Left ventricle myocardium inferior (tissue), 1 donor: ENCODE results near the gene TMEM86B. TPM values are rescaled to one million over a fixed set of nuclear protein-coding genes. Genes with fewer than 3 reads are reported as not detected.
"Not testable (repeated sequence)": the region's sequence is repeated elsewhere in the genome, so short reads cannot be mapped to it uniquely, and the experiment has no call there.

ENCODE experiments used
- DNase-seq: peaks from one replicate; pipeline ENCODE4 v3.0.0-alpha.2; 2020
- H3K27ac ChIP-seq: fragments of 200-600 bp; replicated peaks from 2 replicates; pipeline ENCODE4 v1.8.0; 2021
- H3K27me3 ChIP-seq: fragments of 200-600 bp; 2 replicates; pipeline ENCODE4 v1.8.0; 2021; ENCODE audit warnings: low read depth
- H3K36me3 ChIP-seq: fragments of 200-600 bp; 2 replicates; pipeline ENCODE4 v1.8.0; 2021
- H3K4me1 ChIP-seq: fragments of 200-600 bp; 2 replicates; pipeline ENCODE4 v1.8.0; 2021
- H3K4me3 ChIP-seq: fragments of 200-600 bp; 2 replicates; pipeline ENCODE4 v1.8.0; 2021; ENCODE audit warnings: mild to moderate bottlenecking, moderate library complexity
- H3K9me3 ChIP-seq: fragments of 200-600 bp; replicated peaks from 2 replicates; pipeline ENCODE4 v1.8.0; 2021
- intact Hi-C: fragments of 100-400 bp; cut with micrococcal nuclease; formaldehyde crosslinking; loops from one replicate; pipeline ENCODE4 v1.11.0; 2022
- total RNA-seq: library from RNA; stranded (reverse); fragmentation: NEBNext Ultra II Directional; extraction: Animal tissue kit (Norgen Biotek cat#: 25700); gene quantifications from one replicate; pipeline ENCODE4 v1.2.1, GENCODE V29; 2021
- TF ChIP-seq, protein P1 (sequence below): fragments of 200-600 bp; IDR thresholded peaks from 2 replicates; pipeline ENCODE4 v1.8.0; 2021; ENCODE audit warnings: antibody characterized with exemption, mild to moderate bottlenecking, borderline replicate concordance
- donor health status: DM: no; HTN: yes; CAD: no; lungs with severe emphysema.

Gene TMEM86B
- total RNA-seq, 1 donor from 2014 or later = 2.1 TPM

GRCh38 chr19:55226788-55227187 lies 1.8 kb downstream of the TMEM86B start:
- no peak overlapping the region for H3K27ac ChIP-seq
- no peak overlapping the region for H3K4me3 ChIP-seq
- no peak for DNase-seq
- peaks cover 34% of the 10 kb centered on the region for H3K36me3 ChIP-seq
- TF ChIP-seq, protein P1, sequence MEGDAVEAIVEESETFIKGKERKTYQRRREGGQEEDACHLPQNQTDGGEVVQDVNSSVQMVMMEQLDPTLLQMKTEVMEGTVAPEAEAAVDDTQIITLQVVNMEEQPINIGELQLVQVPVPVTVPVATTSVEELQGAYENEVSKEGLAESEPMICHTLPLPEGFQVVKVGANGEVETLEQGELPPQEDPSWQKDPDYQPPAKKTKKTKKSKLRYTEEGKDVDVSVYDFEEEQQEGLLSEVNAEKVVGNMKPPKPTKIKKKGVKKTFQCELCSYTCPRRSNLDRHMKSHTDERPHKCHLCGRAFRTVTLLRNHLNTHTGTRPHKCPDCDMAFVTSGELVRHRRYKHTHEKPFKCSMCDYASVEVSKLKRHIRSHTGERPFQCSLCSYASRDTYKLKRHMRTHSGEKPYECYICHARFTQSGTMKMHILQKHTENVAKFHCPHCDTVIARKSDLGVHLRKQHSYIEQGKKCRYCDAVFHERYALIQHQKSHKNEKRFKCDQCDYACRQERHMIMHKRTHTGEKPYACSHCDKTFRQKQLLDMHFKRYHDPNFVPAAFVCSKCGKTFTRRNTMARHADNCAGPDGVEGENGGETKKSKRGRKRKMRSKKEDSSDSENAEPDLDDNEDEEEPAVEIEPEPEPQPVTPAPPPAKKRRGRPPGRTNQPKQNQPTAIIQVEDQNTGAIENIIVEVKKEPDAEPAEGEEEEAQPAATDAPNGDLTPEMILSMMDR = no peak
- intact Hi-C loops = no loop called here
- no peaks in the 10 kb centered on the region for H3K27me3 ChIP-seq
- peaks cover 24% of the 10 kb centered on the region for H3K4me1 ChIP-seq
- H3K9me3 ChIP-seq = no peaks in the 10 kb centered on the region

- Histone ChIP-seq H3K4me3 (no peak overlapping the region), H3K4me1 (peaks cover 24% of the 10 kb centered on the region), H3K36me3 (peaks cover 29% of the 10 kb centered on the region), H3K9me3 (no peaks in the 10 kb centered on the region), H3K27ac (no peak overlapping the region), H3K27me3 (no peaks in the 10 kb centered on the region)
- TF ChIP-seq, protein P1 = no peak
- DNase-seq = no peak
- intact Hi-C loops = no loop called here
These were observed 2.3 kb downstream of the TMEM86B start for GRCh38 chr19:55226273-55226672.

GRCh38 chr19:55225415-55225958 lies 3.1 kb downstream of the TMEM86B start:
- Histone ChIP-seq H3K4me1 (peaks cover 24% of the 10 kb centered on the region), H3K27me3 (no peaks in the 10 kb centered on the region), H3K27ac (no peak overlapping the region), H3K4me3 (no peak overlapping the region), H3K36me3 (peaks cover 21% of the 10 kb centered on the region), H3K9me3 (peaks cover 2% of the 10 kb centered on the region)
- TF ChIP-seq, protein P1 = no peak
- intact Hi-C loops = no loop called here
- no peak for DNase-seq

DNA sequence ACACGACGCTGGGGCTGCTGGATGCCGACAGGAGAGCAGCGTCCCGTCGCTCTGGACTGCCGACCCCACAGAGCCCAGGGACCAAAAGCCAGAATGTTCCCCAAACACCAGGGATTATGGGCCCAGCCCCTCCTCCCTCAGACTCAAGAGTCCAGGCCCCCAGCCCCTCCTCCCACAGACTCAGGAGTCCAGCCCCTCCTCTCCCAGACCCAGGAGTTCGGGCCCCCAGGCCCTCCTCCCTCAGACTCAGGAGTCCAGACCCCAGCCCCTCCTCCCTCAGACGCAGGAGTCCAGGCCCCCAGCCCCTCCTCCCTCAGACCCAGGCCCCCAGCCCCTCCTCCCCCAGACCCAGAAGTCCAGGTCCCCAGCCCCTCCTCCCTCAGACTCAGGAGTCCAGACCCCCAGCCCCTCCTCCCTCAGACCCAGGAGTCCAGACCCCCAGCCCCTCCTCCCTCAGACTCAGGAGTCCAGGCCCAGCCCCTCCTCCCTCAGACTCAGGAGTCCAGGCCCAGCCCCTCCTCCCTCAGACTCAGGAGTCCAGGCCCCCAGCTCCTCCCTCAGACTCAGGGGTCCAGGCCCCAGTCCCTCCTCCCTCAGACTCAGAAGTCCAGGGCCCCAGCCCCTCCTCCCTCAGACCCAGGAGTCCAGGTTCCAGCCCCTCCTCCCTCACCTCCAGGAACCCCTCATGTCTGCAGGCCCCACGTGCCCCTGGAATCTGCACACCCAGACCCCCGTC lies 3.7 kb downstream of the TMEM86B start:
- intact Hi-C loops, H3K27ac ChIP-seq, DNase-seq, H3K4me3 ChIP-seq, H3K27me3 ChIP-seq, H3K9me3 ChIP-seq: not testable (repeated sequence)
- peaks cover 24% of the 10 kb centered on the region for H3K4me1 ChIP-seq
- H3K36me3 ChIP-seq = peaks cover 15% of the 10 kb centered on the region

DNA sequence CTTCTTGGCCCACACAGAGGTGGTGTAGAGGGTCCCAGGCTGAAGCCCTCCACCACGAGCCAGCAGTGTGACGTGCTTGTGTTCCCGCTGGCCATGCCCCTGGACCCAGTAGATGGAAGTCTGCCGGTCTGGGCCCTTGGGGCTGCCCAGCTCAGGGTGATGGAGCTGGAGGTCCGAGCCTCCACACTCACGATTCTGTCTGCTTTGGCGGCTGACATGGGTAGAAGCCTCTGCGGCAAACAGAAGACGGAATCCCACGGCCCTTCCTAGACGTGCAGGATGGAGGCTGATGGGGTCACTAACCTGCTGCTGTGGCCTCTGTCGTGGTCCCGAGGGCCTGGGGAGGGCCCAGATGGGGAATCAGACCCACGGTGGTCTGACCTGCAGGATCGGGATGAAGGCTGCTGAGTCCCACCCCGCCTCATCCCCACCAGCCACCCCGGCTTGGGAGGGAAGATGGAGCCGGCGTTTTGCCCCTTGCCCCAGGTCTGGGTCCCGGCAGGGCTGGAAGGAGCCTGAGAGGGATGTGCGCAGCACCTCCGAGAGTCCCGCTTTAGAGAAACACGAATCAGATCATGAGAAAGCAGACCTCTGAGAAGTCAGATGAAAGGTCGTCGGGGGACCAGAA lies 4.4 kb downstream of the TMEM86B start:
- DNase-seq = no peak
- intact Hi-C loops = no loop called here
- Histone ChIP-seq H3K36me3 (peaks cover 9% of the 10 kb centered on the region), H3K4me1 (peaks cover 21% of the 10 kb centered on the region), H3K27me3 (no peaks in the 10 kb centered on the region), H3K4me3 (no peak overlapping the region), H3K9me3 (peaks cover 5% of the 10 kb centered on the region), H3K27ac (no peak overlapping the region)
- TF ChIP-seq, protein P1 = no peak
